Activated T-helper 17 cell treated with anti-CD3 and anti-CD28 coated beads, Interleukin-2, amount 50 U/mL, for 72 hours (primary cell): ENCODE data around the gene SPATA31C1. TPM values are rescaled to one million over a fixed set of nuclear protein-coding genes. Genes with fewer than 3 reads are reported as not detected.
A peak's percentile ranks its signal among the peaks of the same experiment; 100 is the strongest.

Experiments
- ATAC-seq: fragments of 150-1000 bp; cut with Tn5 transposase; replicated peaks from 2 replicates; pipeline ENCODE4 v1.10.0; 2021; ENCODE audit warnings: mild to moderate bottlenecking, moderate library complexity
- H3K27ac Mint-ChIP-seq: one replicate; pipeline ENCODE4 v1.8.0; 2022; ENCODE audit warnings: mixed read lengths
- H3K27me3 Mint-ChIP-seq: one replicate; pipeline ENCODE4 v1.8.0; 2022; ENCODE audit warnings: mixed read lengths
- H3K36me3 Mint-ChIP-seq: one replicate; pipeline ENCODE4 v1.8.0; 2022; ENCODE audit warnings: low read depth, mild to moderate bottlenecking, mixed read lengths
- H3K4me1 Mint-ChIP-seq: one replicate; pipeline ENCODE4 v1.8.0; 2022; ENCODE audit warnings: mixed read lengths
- H3K4me3 Mint-ChIP-seq: one replicate; pipeline ENCODE4 v1.8.0; 2022; ENCODE audit warnings: mild to moderate bottlenecking, mixed read lengths
- H3K9me3 Mint-ChIP-seq: one replicate; pipeline ENCODE4 v1.8.0; 2022; ENCODE audit warnings: mixed read lengths
- total RNA-seq, 2 donors: library from RNA; stranded (reverse); gene quantifications; one replicate each; pipeline ENCODE4 v1.2.3, GENCODE V29; 2022

Gene SPATA31C1
- total RNA-seq, 2 donors from 2014 or later, result 0.08 TPM; not detected in 1

DNA sequence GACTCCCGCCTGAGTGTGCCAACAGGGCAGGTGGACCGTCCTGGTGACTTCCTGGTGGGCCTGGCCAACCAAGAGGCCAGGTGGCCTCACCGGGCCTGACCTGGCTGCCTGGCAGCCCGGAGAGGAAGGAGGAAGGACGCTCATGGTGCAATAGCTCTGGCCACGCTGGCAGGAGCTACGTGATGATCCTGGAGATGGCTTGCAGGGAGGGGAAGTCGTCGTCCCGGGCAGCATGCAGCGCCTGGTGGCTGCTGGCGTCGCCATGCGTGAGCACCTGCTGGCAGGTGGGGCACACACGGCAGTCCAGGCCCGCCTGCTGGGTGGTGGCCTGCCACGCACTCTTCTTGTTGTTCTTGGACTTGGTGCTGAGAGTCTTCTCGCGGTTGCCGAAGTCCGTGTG lies 26.3 kb downstream of the SPATA31C1 start:
- peaks cover 6% of the 10 kb centered on the region for H3K27me3 Mint-ChIP-seq
- no peaks in the 10 kb centered on the region for H3K9me3 Mint-ChIP-seq
- no peaks in the 10 kb centered on the region for H3K36me3 Mint-ChIP-seq
- H3K27ac Mint-ChIP-seq, result no peak overlapping the region
- no peak for ATAC-seq
- H3K4me3 Mint-ChIP-seq, result no peak overlapping the region
- no peaks in the 10 kb centered on the region for H3K4me1 Mint-ChIP-seq

DNA sequence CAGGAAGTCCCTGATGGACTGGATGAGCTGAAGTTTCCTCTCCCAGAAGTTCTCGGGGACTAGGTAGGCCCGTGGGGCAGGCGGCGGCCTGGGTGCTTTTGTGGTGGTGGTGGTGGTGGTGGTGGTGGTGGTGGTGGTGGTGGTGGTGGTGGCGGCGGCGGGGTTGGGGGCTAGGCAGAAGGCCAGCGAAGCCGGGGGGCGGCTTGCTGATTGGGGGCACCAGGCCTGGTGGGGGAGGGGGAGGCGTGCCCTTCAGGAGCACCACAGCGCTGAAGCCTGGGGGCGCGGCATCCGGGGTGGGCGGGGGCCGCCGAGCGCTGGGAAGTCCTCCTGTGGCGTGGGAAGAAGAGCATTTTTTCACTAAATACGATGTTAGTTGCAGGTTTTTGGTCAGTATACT lies 26.9 kb downstream of the SPATA31C1 start:
- Mint-ChIP-seq H3K27me3 (peaks cover 10% of the 10 kb centered on the region), H3K9me3 (no peaks in the 10 kb centered on the region), H3K27ac (no peak overlapping the region), H3K36me3 (no peaks in the 10 kb centered on the region), H3K4me1 (no peaks in the 10 kb centered on the region), H3K4me3 (no peak overlapping the region)
- ATAC-seq, result no peak

DNA sequence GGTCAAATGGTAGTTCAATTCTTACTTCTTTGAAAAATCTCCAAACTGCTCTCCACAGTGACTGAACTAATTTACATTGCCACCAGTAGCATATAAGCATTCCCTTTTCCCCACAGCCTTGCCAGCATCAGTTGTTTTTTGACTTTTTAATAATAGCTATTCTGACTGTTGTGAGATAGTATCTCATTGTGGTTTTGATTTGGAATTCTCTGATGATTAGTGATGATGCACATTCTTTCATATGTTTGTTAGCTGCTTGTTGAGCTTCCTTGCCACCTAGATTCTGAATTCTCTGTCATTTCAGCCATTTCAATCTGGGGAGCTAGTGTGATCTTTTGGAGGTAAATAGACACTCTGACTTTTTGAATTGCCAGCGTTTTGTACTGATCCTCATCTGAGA lies 32.5 kb downstream of the SPATA31C1 start:
- ATAC-seq, result no peak
- Mint-ChIP-seq H3K27me3 (peaks cover 19% of the 10 kb centered on the region), H3K27ac (no peak overlapping the region), H3K36me3 (no peaks in the 10 kb centered on the region), H3K4me3 (no peak overlapping the region), H3K4me1 (peaks cover 6% of the 10 kb centered on the region), H3K9me3 (no peaks in the 10 kb centered on the region)

DNA sequence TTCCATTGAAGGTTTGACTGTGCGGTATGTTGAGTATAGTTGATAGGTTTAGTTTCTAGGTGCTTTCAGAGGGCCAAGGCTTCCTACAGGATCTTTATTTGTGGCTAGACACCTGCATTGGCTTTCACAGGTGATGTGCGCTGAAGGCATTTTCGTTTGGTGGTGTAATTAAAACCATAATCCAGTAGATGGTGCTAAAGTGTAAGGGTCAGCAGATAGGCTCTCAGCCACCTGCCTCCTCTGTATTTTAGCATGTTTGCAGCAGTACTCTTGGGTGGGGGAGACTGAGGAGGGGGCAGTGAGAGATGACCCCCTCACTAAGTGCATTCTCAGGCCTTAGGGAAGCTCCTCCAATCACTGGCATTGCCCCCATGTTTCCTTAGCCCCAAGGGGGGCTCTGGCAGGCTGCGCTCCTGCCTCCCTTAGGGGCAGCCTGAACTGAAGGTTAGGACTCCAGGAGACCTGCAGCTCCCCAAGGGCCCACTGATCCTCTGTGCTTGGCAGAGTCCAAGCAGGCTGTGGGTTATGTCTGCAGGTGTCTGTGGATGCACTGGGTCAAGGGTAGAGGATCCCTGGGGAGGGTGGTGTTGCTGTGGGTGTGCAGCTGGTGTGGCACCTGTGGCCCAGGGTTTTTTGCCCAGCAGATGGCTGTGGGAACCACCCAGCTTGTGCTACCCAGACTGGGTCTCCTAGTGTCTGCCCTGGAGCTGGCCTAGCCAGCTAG lies 33.2 kb downstream of the SPATA31C1 start:
- H3K9me3 Mint-ChIP-seq, result no peaks in the 10 kb centered on the region
- H3K4me1 Mint-ChIP-seq, result peaks cover 6% of the 10 kb centered on the region
- no peak overlapping the region for H3K4me3 Mint-ChIP-seq
- H3K27me3 Mint-ChIP-seq, result peaks cover 22% of the 10 kb centered on the region
- no peak overlapping the region for H3K27ac Mint-ChIP-seq
- H3K36me3 Mint-ChIP-seq, result no peaks in the 10 kb centered on the region
- peak; percentile 32 for ATAC-seq

DNA sequence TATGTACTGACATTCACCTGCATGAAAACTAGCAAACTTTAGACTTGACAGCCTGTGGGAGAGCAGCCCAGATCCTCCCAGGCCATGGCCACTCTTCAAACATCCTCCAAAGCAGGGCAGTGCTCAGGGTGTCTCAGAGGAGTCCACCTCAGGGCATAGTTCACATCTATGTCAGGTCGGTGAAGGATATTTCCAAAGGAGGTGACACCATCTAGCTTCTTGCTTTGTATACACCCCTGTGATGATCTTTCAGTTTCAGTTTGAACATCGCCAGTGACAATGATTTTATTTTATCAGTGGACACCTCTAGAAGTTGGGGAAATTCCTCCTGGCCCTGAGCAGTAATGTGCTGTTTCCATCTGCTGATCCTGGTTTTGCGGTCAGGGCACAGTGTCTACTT lies 36.5 kb downstream of the SPATA31C1 start:
- Mint-ChIP-seq H3K27me3 (peaks cover 20% of the 10 kb centered on the region), H3K27ac (no peak overlapping the region), H3K9me3 (no peaks in the 10 kb centered on the region), H3K36me3 (no peaks in the 10 kb centered on the region), H3K4me1 (peaks cover 6% of the 10 kb centered on the region), H3K4me3 (no peak overlapping the region)
- ATAC-seq, result peak; percentile 45

DNA sequence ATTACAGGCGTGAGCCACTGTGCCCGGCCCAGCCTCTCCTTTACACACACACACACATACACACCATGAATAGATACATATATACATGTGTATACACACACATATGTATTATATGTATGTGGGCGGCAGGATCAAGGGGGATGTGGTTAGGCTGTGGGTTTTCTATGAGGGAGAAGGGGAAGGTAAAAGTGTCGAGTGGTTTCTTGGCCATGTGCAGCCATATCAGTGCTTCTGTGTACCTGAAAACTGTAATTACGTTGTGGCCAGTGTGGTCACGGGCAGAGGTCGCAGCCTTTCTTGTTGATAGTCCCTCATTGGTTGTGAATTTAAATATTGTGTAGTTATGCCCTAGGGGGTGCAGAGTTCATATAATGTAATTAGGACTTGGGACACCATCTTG lies 40.1 kb downstream of the SPATA31C1 start:
- no peak overlapping the region for H3K27ac Mint-ChIP-seq
- no peak for ATAC-seq
- H3K27me3 Mint-ChIP-seq, result peaks cover 22% of the 10 kb centered on the region

DNA sequence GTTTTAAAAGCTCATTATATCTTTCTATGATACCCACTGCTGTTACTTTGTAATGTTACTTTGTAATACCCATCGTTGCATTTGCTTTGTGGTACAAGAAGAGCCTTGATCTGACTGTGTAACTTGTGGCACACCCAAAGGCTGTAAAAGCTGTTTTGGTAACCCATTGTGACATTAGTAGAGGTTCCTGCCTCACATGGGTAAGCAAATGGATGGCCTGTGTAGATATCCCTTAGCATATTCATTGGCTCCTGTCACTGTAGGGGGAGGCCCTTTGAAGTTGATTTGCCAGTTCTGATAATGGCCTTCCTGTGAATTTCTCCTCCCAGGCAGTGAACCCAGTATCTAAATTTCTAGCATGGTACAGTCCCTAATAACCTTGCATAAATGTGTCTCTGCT lies 40.8 kb downstream of the SPATA31C1 start:
- no peaks in the 10 kb centered on the region for H3K9me3 Mint-ChIP-seq
- H3K27me3 Mint-ChIP-seq, result peaks cover 22% of the 10 kb centered on the region
- no peak overlapping the region for H3K4me3 Mint-ChIP-seq
- H3K4me1 Mint-ChIP-seq, result peaks cover 6% of the 10 kb centered on the region
- H3K36me3 Mint-ChIP-seq, result no peaks in the 10 kb centered on the region
- ATAC-seq, result no peak
- no peak overlapping the region for H3K27ac Mint-ChIP-seq

More for the DNA sequence above, 40.1 kb downstream of the SPATA31C1 start:
- H3K4me1 Mint-ChIP-seq, result peaks cover 6% of the 10 kb centered on the region
- no peaks in the 10 kb centered on the region for H3K36me3 Mint-ChIP-seq
- H3K4me3 Mint-ChIP-seq, result no peak overlapping the region
- no peaks in the 10 kb centered on the region for H3K9me3 Mint-ChIP-seq

DNA sequence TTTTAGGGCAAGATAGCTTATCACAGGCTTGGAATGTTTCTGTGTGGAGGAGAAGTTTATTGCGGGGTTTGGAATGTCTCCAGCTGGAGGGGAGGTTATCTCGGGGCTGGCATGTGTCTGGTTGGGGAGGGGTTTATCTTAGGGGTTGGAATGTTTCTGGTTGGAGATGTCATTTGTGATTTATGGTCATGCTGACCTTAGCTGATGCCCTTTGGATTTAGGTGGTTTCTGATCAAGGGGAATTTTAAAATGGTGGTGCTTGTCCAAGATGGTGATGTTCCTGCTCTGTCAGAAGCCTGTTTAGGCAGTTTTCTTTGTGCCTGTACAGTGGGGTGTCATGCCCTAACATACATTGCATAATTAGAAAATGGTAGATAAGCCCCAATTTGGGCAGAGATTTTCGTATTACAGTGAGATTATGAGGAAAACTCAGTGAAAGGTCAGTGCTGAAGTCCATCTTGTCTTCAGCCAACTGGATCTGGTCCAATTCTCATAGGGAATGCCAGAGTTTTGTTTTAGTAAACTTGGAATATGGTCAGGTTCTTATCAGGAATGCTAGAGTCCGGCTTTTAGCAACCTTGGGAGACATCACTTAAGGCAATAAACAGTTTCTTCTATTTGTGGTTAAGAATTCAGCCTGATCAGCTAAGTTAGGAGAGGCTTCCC lies 42.3 kb downstream of the SPATA31C1 start:
- Mint-ChIP-seq H3K4me3 (no peak overlapping the region), H3K27ac (no peak overlapping the region), H3K27me3 (peaks cover 22% of the 10 kb centered on the region), H3K4me1 (no peaks in the 10 kb centered on the region), H3K36me3 (no peaks in the 10 kb centered on the region), H3K9me3 (no peaks in the 10 kb centered on the region)
- no peak for ATAC-seq

DNA sequence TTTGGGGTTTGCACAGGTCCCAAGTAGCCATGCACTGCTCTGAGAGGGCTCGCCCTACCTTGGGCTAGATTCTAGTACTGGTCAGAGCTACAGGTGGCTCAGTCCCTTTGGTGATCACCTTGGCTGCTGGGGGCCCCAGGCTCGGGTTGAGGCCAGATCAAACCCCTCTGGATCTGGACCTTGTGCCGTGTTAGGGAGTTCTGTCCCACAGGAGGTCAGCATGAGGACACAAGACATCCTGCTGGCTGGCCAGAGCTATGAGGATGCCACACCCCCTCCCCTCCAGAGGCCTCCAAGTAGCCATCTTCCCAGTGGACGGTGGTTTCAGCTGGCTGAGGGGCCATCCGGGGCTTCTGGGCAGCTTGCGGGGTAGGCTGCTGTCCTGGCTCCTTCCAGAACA lies 46.0 kb downstream of the SPATA31C1 start:
- H3K27ac Mint-ChIP-seq, result no peak overlapping the region
- H3K9me3 Mint-ChIP-seq, result no peaks in the 10 kb centered on the region
- no peaks in the 10 kb centered on the region for H3K4me1 Mint-ChIP-seq
- no peak for ATAC-seq
- peaks cover 16% of the 10 kb centered on the region for H3K36me3 Mint-ChIP-seq
- H3K27me3 Mint-ChIP-seq, result peaks cover 18% of the 10 kb centered on the region
- H3K4me3 Mint-ChIP-seq, result no peak overlapping the region

DNA sequence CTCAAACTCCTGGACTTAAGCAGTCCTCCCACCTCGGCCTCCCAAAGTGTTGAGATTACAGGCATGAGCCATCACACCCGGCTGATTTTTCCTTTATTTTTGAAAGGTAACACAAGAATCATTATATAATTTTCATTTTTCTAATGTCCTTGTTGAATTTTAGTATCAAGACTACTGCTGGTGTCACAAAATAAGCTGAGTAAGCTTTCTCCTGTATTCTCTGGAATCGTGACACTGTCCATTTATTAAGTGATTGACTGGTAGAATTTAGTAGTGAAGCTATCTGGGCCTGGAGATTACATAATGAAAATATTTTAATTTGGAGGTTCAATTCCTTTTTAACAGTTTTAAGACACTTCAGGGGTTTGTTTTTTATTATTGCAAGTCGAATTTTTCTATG lies 47.1 kb downstream of the SPATA31C1 start:
- no peaks in the 10 kb centered on the region for H3K4me1 Mint-ChIP-seq
- H3K4me3 Mint-ChIP-seq, result no peak overlapping the region
- no peak for ATAC-seq
- H3K27me3 Mint-ChIP-seq, result peaks cover 15% of the 10 kb centered on the region
- H3K36me3 Mint-ChIP-seq, result peaks cover 18% of the 10 kb centered on the region
- no peak overlapping the region for H3K27ac Mint-ChIP-seq
- no peaks in the 10 kb centered on the region for H3K9me3 Mint-ChIP-seq

DNA sequence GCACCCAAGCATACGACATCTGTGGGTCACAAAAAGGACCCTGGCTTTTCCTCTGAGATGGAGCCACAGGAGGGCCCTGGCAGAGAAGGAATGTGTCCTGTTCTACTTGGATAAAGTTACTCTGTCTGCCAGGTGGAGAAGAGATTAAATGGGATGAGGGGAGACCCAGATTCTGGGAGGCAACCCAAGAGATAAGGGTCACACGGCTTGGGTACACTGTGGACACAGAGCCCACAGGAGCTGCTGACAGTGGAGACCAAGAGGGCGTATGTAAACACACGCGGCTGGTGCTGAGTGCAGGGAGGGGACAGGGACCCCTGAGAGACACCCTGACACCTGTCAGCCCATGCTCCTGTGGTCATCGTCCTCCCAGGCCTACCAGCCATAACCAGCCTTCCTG lies 50.4 kb downstream of the SPATA31C1 start:
- Mint-ChIP-seq H3K4me1 (no peaks in the 10 kb centered on the region), H3K36me3 (peaks cover 18% of the 10 kb centered on the region), H3K4me3 (no peak overlapping the region), H3K27ac (no peak overlapping the region), H3K27me3 (no peaks in the 10 kb centered on the region), H3K9me3 (no peaks in the 10 kb centered on the region)
- no peak for ATAC-seq

DNA sequence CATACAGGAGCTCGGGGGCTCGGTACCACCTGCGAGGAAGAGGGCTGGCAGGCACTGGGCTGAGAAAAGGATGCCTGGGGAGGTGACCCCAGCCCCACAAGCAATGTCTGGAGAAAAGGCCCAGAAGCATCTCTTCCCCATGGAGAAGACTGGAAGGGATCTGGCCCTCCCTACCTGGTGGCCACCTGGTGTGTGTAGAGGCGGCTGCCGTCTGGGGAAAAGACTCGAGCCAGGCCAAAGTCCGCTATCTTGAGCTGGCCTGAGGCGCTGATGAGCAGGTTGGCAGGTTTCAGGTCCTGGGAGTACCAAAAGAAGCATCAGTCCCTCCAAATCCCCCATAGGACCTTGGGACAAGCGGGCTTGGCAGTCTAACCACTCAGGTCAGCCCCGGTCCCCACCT lies 52.8 kb downstream of the SPATA31C1 start:
- peaks cover 6% of the 10 kb centered on the region for H3K4me1 Mint-ChIP-seq
- peaks cover 18% of the 10 kb centered on the region for H3K36me3 Mint-ChIP-seq
- no peaks in the 10 kb centered on the region for H3K27me3 Mint-ChIP-seq
- no peak overlapping the region for H3K4me3 Mint-ChIP-seq
- H3K9me3 Mint-ChIP-seq, result no peaks in the 10 kb centered on the region
- H3K27ac Mint-ChIP-seq, result no peak overlapping the region
- ATAC-seq, result no peak

DNA sequence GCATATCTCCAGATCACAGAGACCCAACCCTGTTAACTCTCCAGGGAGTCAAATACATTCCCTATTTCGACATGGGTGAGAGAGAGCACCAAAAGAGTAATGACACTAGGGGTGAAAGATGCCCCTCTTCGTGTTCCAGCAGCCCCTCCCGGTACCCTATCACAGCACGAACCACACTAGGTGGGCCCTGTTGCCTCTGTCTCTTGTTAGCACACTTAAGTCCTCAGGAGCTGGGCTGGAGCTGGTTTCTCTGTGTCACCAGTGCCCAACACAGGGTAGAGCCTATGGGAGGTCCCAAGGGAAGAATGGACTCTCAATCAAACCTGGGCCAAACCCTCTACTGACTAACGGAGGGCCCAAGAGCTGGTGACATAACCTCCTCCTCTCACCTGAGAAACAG lies 55.4 kb downstream of the SPATA31C1 start:
- Mint-ChIP-seq H3K27me3 (no peaks in the 10 kb centered on the region), H3K36me3 (peaks cover 6% of the 10 kb centered on the region), H3K27ac (peak overlapping the region; percentile 91), H3K4me1 (peaks cover 6% of the 10 kb centered on the region), H3K4me3 (peak overlapping the region; percentile 85), H3K9me3 (no peaks in the 10 kb centered on the region)
- ATAC-seq, result no peak
